ENCODE data around the gene MIAT. TPM values are rescaled to one million over a fixed set of nuclear protein-coding genes. Genes with fewer than 3 reads are reported as not detected.

Gene MIAT
- total and polyA plus RNA-seq, 2 experiments from 2014 or later: 0.51 to 1.00 TPM

DNA sequence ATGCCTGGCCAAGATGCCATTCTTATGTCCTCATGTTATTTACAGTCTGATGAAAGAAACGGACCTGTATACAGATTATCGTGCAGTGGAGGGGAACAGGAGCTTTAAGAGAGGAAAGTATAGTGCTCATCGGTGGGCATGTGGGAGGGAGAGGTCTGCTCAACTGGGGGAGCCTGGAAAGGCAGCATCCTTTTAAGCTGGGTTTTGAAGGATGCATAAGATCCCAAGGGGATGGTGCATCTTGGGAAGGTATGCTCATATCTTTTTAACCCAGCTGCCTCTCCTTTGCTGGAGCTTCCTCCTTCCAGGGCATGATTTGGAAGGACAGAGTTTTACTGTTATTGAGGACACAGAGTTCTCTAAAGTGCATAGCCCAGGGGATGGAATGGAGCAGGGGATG is 34.8 kb downstream of the MIAT start:
- Histone ChIP-seq H3K4me3 (no peak overlapping the region), H3K9me2 (replicated peaks; ENCODE audit: insufficient read depth) (no peaks in the 10 kb centered on the region), H3K27me3 (no peaks in the 10 kb centered on the region), H3K27ac (no peak overlapping the region), H3K9me3 (ENCODE audit: low read depth) (no peaks in the 10 kb centered on the region), H3K4me1 (ENCODE audit: insufficient read depth) (no peaks in the 10 kb centered on the region), H3K4me2 (no peak overlapping the region), H3K36me3 (replicated peaks; ENCODE audit: insufficient read depth, low read depth) (no peaks in the 10 kb centered on the region), H2AFZ (no peak overlapping the region), H4K20me1 (ENCODE audit: insufficient read depth, poor library complexity, severe bottlenecking) (no peaks in the 10 kb centered on the region), H3K79me2 (no peaks in the 10 kb centered on the region)
- 89% methylated on average over 3 of the region's 3 CpGs for WGBS (ENCODE audit: low lambda C conversion rate, missing lambda C conversion rate)
- no peak for DNase-seq (ENCODE audit: low spot score)
- TF ChIP-seq EZH2phosphoT487 (IDR thresholded peaks at IDR 0.05; ENCODE audit: low read depth, severe bottlenecking, unreplicated experiment) (no peak), EZH2 (IDR thresholded peaks at IDR 0.05; ENCODE audit: borderline replicate concordance) (no peak)
- TF ChIP-seq, protein P1, sequence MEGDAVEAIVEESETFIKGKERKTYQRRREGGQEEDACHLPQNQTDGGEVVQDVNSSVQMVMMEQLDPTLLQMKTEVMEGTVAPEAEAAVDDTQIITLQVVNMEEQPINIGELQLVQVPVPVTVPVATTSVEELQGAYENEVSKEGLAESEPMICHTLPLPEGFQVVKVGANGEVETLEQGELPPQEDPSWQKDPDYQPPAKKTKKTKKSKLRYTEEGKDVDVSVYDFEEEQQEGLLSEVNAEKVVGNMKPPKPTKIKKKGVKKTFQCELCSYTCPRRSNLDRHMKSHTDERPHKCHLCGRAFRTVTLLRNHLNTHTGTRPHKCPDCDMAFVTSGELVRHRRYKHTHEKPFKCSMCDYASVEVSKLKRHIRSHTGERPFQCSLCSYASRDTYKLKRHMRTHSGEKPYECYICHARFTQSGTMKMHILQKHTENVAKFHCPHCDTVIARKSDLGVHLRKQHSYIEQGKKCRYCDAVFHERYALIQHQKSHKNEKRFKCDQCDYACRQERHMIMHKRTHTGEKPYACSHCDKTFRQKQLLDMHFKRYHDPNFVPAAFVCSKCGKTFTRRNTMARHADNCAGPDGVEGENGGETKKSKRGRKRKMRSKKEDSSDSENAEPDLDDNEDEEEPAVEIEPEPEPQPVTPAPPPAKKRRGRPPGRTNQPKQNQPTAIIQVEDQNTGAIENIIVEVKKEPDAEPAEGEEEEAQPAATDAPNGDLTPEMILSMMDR (IDR thresholded peaks at IDR 0.05; ENCODE audit: poor library complexity): no peak

GRCh38 chr22:26697151-26697550 is 39.8 kb downstream of the MIAT start:
- no peak overlapping the region for H3K4me2 ChIP-seq
- H3K9me2 ChIP-seq (replicated peaks; ENCODE audit: insufficient read depth): no peaks in the 10 kb centered on the region
- 74% methylated on average over 2 of the region's 2 CpGs for WGBS (ENCODE audit: low lambda C conversion rate, missing lambda C conversion rate)
- H3K79me2 ChIP-seq: no peaks in the 10 kb centered on the region
- H3K4me1 ChIP-seq (ENCODE audit: insufficient read depth): no peaks in the 10 kb centered on the region
- H3K4me3 ChIP-seq: no peak overlapping the region
- DNase-seq (ENCODE audit: low spot score): no peak
- H3K36me3 ChIP-seq (replicated peaks; ENCODE audit: insufficient read depth, low read depth): no peaks in the 10 kb centered on the region
- H4K20me1 ChIP-seq (ENCODE audit: insufficient read depth, poor library complexity, severe bottlenecking): no peaks in the 10 kb centered on the region
- no peaks in the 10 kb centered on the region for H3K9me3 ChIP-seq (ENCODE audit: low read depth)
- no peak overlapping the region for H3K27ac ChIP-seq
- H2AFZ ChIP-seq: no peak overlapping the region
- no peak for TF ChIP-seq EZH2 (IDR thresholded peaks at IDR 0.05; ENCODE audit: borderline replicate concordance)
- TF ChIP-seq, protein P1 (IDR thresholded peaks at IDR 0.05; ENCODE audit: poor library complexity): no peak
- TF ChIP-seq EZH2phosphoT487 (IDR thresholded peaks at IDR 0.05; ENCODE audit: low read depth, severe bottlenecking, unreplicated experiment): no peak
- H3K27me3 ChIP-seq: no peaks in the 10 kb centered on the region

GRCh38 chr22:26700462-26700861 is 43.1 kb downstream of the MIAT start:
- Histone ChIP-seq H3K79me2 (no peaks in the 10 kb centered on the region), H3K4me2 (no peak overlapping the region), H3K4me3 (no peak overlapping the region), H2AFZ (no peak overlapping the region), H3K9me2 (replicated peaks; ENCODE audit: insufficient read depth) (no peaks in the 10 kb centered on the region), H3K27ac (no peak overlapping the region), H3K36me3 (replicated peaks; ENCODE audit: insufficient read depth, low read depth) (no peaks in the 10 kb centered on the region), H3K4me1 (ENCODE audit: insufficient read depth) (no peaks in the 10 kb centered on the region), H3K9me3 (ENCODE audit: low read depth) (no peaks in the 10 kb centered on the region), H3K27me3 (no peaks in the 10 kb centered on the region), H4K20me1 (ENCODE audit: insufficient read depth, poor library complexity, severe bottlenecking) (no peaks in the 10 kb centered on the region)
- DNase-seq (ENCODE audit: low spot score): no peak
- no peak for TF ChIP-seq EZH2 (IDR thresholded peaks at IDR 0.05; ENCODE audit: borderline replicate concordance)
- TF ChIP-seq, protein P1 (IDR thresholded peaks at IDR 0.05; ENCODE audit: poor library complexity): no peak
- no peak for TF ChIP-seq EZH2phosphoT487 (IDR thresholded peaks at IDR 0.05; ENCODE audit: low read depth, severe bottlenecking, unreplicated experiment)

- Histone ChIP-seq H4K20me1 (ENCODE audit: insufficient read depth, poor library complexity, severe bottlenecking) (no peaks in the 10 kb centered on the region), H3K9me2 (replicated peaks; ENCODE audit: insufficient read depth) (no peaks in the 10 kb centered on the region), H3K36me3 (replicated peaks; ENCODE audit: insufficient read depth, low read depth) (no peaks in the 10 kb centered on the region), H2AFZ (no peak overlapping the region), H3K79me2 (no peaks in the 10 kb centered on the region), H3K4me3 (no peak overlapping the region), H3K4me2 (no peak overlapping the region), H3K4me1 (ENCODE audit: insufficient read depth) (no peaks in the 10 kb centered on the region), H3K27me3 (no peaks in the 10 kb centered on the region), H3K27ac (no peak overlapping the region), H3K9me3 (ENCODE audit: low read depth) (no peaks in the 10 kb centered on the region)
- 94% methylated on average over 4 of the region's 4 CpGs for WGBS (ENCODE audit: low lambda C conversion rate, missing lambda C conversion rate)
- TF ChIP-seq, protein P1 (IDR thresholded peaks at IDR 0.05; ENCODE audit: poor library complexity): no peak
- TF ChIP-seq EZH2phosphoT487 (IDR thresholded peaks at IDR 0.05; ENCODE audit: low read depth, severe bottlenecking, unreplicated experiment): no peak
- TF ChIP-seq EZH2 (IDR thresholded peaks at IDR 0.05; ENCODE audit: borderline replicate concordance): no peak
- no peak for DNase-seq (ENCODE audit: low spot score)
These were observed 43.5 kb downstream of the MIAT start for GRCh38 chr22:26700886-26701285.
